Femur (tissue), 1 donor: ENCODE results near the gene PAX6.
A peak's percentile ranks its signal among the peaks of the same experiment; 100 is the strongest.

Experiments
- DNase-seq: peaks from one replicate; pipeline ENCODE4 v3.0.0-alpha.2; 2017

PAX6 gene

DNA sequence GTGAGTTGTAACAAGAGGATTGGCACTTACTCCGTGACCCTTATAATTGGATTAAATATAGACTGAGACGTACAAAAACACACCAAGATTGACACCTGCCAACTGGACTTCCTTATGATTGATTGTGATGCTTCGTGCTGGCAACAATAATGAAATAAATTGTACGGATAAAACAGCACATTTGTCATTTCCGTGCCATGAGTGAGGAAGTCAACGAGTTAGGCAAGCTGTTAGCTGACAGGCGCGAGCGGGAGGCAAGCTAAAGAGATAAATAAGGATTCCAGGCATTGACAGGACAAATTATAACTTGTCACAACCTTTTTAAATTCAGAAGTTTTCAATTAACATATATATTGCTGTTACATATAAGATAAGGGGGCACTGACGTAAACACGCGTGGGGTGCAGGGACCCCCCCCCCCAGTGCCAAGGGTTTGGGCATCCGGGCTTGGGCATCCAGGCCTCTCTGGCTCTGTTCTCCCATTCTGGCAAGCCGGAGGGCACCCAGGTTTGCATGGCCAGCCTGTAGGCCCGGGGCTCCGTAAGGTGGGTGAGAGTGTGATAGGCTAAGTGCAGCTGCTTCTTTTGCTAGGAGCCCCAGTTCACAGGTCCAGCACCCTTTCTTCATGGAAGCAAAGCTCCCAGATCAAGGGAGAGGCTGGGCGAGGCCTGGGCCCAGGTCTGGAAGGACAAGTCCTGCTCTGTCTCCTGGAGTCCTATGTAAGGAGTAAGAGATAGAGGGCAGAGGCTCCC is 11.2 kb upstream of the PAX6 start:
- no peak for DNase-seq

DNA sequence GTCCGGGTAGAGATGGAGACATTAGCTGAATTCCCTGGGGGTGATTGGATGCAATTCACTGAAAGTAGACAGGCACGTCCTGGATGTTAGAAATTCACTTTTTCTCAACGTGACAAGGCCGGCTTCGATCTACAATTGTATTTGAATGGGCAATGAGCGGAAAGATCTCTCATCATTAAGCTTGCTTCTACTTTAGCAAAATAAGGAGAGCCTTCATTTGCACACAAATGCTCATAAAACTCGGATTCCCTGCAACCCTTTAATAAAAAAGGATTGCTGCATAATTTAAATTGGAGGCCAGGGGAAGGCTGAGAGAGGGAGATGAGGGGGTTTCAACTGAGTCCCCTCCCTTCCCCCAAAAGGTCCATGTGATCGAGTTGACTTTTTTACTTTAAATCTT is 10.6 kb upstream of the PAX6 start:
- DNase-seq = no peak

DNA sequence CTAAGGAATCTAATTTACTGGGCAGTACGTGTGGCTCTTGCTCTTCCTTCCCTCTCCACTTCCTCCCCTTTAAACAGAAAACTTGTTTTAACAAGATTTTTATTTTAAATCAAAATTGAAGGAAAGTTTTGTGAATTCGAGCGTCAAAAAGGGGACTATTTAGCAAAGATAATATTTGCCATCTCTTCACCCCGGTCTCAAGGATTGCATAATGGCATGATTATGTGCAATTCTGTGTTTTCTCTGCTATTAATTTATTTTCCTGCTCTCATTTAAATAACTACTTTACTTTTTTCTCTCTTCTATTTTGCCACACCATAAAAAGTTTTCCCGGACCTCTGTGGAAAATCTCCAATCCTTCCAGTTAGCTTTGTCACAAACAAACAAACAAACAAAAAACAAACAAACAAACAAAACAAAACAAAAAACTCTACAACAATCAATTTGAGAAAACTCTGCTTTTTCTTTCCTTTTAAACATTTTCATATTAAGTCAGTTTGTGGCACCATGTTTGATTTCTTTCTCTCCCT is 10.2 kb upstream of the PAX6 start:
- DNase-seq = no peak

DNA sequence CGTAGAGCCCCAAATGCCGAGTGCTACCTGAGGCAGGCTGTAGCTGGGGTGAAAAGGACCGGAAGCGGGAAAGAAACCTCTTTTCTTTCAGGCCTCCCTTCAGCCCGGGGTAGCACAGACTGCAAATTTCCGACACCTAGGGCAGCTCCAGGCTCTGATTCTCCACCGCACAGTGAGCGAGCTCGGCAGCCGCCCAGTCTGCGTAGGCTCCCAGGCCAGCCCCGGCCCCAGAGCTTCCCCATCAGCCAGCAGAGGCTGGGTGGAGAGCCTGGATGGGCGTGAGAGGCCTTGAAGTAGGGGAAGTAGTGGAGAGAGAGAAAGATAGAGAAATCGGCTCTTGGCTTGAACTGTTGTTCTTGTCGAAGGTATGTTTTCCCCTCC is 9.3 kb upstream of the PAX6 start:
- peak; percentile 17 for DNase-seq

DNA sequence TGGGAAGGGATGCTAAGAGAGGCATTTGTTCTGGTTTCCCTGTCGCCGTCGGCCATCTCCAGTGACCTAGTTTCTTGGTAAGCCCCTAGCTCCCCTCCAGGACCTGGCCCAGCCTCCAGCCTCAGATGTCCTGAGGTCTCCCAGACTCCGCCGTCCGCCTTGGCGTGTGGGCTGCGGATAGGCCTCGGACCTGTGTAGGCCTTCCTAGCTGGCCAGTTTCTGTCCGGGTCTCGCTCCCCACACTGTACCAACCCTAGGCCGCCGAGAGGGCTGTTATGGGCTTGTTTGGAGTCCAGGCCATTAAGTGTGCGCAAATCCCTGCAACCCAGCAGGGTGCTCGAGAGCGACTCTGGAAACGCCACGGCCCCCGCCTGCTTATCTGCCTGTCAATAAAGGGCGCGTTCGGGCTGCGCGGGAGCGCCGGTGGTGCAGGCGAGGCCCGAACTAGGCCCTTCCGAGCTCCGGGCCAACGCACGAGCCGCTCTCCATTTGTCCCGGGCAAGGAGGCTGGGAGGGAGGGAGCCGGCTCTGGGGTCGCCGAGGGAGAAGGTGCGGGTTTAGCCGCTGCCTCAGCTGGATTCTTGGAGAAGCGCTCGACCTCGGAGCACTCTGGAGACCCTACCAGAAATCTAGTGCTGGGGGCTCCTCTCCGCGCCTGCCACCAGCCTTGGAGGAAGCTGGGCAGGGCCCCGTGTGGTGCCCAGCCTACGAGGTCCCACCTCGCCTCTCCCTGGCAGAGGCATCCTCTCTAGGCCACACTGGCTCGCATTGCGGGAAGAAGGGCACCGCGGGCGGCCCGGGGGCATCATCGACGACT is 8.7 kb upstream of the PAX6 start:
- DNase-seq = peak; percentile 15

DNA sequence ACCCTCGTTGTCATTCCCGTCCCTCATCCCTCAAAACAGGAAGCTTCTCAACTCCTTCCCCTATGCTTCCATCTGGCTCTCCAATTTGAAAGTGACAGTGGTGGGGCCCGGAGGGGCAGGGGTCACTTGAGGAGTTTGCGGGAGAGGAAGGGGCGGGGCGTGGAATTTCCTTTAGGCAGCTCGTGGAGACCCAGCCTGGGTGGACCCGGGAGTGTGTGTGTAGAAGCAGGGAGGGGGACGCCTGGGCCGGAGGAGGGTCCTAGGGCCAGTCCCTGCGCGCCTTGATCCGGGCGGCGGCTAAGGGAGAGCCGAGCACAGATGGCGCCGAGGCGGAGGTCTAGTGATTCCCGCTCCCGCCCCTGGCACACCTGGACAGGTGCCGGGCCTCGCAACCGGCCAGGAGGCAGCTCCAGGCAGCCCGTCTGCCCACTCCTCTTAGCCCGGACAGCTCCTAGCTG is 7.8 kb upstream of the PAX6 start:
- no peak for DNase-seq

DNA sequence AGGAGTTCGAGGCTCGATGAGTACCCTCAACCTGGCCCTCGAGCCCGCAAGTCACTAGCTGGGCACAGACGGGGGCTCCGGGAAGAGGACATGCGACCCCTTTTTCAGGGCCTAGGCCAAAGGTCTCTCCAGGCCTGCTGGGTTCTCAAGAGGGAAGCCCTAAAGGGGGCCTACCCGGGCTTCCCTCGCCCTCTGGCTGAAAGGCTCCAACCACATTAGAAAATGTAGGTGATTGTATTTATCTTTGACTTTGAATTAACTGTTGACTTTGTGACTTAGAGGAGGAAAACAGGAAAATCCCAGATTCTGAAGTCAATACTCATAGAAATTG is 7.3 kb upstream of the PAX6 start:
- DNase-seq = peak; percentile 11

DNA sequence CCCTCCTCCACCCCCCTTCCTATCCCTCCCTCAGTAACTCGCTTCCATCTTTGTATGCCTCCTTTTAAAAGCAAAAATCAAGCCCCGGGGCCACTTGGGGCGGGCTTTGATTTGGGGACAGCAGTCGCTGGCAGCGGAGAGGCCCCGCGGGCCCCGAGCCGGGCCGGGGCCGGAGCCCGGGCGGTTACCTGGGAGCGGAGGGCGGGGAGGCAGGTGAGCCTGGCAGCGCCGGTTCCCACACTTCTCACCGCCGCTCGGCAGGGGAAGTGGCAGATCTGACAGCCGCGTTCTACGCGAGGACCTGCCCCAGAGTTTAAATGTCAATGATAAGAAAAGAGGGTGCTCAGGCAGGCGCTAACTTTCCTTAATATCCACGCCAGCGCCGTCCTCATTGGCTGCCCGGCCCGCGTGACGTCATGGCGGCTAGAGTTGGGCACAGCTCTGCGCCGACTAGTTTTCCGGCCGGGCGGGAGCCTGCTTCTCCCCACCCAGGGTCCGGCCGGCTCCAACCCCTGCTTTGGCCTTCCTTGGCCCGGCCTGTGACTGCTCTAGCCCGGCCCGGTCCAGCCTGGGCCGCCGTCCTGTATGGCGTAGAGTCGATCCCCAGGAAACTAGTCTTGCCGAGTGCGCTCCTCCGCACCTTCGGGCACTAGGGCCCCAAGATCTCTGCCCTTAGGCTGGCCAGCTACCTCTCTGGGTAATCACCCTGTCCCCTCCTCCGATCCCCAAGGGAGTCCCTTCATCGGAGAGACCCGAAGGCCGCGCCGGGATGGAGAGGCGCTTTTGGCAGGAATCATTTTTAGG is 6.7 kb upstream of the PAX6 start:
- peak; percentile 28 for DNase-seq

DNA sequence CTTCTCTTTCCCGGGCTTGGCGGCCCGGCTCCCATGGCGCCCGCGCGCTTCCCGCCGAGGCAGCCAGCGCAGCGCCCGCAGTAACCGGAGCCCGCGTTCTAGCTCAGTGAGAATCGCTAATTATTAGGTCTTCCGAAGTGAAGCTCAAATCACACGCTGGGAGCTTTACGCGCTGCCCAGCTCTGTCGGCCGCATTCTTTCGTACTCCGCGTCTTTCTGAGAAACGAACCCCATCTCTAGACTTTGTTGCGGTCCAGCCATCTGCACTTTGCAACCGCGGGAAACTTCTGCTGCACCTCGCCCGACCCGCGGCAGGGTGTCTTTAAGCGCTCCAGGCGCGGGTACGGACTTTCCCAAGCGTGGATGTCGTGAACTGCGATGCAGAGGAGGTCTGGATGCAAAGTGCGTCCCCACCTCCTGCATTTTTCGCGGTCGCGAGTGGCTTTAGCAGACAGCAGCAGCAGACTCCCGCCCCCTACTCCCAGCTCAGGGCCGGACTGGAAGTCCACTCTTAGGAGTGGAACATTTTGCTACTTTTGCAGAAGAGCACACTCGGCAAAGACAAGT is 6.0 kb upstream of the PAX6 start:
- peak; percentile 21 for DNase-seq

DNA sequence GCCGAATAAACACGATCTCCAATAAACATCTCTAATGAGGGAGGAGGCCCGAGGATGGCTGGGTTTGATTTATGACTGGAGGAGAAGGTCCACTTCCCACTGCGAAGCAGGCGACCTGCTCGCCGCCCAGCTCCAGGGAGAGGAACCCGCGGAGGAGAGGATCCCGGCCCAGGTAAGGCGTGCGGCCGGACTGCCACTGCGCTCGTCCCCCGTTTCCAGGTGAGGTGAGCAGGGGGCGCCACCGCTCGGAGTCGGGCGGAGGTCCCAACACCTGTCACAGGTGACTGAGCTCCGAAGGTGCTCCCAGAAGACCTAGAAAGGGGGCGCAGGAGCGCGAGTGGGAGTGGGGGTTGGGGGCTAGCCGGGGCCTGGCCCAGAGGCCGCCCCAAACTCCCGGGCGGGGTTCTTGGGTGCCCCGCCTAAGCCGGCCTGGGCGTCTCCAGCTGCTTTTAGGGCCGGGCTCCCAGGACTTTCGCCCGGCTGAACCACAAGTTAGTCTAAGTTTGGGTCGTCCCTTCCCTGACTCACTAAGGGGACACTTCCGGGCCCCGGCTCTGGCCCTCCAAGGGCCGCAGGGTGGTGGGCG is 5.4 kb upstream of the PAX6 start:
- peak; percentile 18 for DNase-seq

DNA sequence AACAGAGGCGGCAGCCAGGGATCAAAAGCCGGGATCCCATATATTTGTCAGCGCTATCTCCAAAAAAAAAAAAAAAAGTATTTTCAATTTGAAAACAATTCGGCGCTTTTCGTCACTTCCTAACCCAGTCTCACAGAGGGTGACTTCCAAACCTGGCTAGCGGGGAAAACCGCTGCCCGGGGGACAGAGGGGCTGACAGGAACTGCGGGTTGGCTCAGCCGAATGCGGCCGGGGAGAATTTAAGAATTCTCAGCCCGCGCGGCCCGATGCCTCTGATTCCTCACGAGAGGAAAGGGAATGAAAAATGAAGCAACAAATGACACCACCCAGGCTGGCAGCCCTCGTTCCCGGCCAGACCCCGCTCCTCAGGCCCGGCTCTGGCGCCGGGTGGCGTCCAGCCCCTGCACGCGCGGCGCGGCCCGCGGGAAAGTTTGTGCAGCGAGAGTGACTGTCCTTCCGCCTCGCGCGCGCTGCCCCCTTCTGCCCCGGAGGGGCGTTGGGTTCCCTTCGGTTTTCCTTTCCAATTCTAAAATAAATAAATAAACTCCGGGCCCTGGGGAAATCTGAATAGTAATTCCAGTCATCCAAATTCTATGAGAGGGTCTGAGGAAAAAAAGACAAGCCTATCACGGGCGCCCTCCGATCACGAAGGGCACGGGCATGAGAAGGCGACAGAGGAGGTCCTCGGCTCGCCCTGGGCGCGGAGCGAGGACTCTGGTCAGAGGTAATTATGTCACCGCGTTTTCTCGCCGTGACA is 4.8 kb upstream of the PAX6 start:
- peak; percentile 21 for DNase-seq

DNA sequence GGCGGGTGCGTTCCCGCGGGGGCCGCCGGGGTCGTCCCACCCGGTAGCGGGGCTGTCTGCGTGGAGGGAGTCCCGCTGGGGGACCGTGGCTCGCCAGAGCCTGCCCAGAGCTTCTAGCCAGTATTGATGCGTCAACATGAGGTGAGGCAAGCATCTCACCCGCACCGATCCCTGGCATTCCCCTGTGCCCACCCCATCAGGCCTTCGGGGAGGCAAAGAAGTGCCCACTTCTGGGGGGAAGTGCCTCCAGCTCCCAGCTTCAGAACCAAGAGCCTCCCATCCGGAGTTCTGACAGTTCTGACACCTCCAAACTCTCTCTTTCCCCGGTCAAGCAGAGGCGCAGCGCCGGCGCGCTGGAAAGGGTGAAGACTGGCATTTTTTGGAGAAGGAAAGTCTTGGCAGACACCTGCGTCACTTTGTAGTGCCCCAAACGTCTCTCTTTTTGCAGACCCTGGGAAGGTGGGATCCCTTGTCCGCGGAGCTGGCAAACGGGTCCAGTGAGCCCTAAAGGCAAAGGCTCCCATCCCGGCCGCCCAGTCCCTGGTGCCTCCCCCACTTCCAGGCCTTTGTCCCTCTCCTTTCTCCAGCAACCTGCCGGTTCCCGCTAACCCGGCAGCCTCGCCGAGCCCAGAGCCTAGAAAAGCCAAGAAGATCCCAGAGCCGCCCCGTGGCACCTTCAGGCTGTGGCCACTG is 3.2 kb upstream of the PAX6 start:
- DNase-seq = peak; percentile 16

DNA sequence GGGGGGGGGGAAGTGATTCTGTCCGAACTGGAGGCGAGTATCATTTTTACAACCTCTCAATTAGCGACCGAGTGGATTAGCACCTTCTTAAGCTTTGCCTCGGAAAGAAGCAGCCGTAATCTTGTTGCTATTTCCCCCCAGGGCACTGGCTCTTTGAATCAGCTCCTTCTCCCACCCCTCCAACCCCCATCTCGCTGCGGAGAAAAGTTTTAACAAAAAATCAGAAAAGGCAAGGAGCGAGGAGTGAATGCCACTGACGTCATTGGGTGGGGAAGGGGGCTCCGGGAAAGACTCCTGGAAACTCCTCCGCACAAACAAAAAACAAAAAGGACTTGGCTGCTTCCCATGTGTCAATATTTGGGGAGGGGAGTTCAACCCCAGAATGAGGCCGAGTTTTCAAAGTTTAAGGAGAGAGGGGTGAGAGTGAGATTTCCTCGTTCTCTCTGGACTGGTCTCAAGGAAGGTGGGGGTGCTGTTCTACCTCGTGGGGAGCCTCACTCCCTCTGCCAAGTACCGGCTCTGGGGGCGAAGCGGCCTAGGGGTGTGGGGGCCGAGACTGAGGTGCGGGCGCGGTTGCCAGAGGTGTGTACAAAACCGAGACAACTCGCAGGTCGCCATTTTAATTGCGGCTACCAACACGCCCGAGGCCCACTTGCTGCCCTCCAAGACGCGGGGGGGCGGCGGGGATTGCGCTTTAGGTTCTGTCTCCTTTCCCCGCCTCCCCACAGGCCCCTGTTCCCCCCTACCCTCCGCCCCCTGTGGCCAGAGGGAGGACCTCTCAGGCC is 2.5 kb upstream of the PAX6 start:
- DNase-seq = peak; percentile 17

DNA sequence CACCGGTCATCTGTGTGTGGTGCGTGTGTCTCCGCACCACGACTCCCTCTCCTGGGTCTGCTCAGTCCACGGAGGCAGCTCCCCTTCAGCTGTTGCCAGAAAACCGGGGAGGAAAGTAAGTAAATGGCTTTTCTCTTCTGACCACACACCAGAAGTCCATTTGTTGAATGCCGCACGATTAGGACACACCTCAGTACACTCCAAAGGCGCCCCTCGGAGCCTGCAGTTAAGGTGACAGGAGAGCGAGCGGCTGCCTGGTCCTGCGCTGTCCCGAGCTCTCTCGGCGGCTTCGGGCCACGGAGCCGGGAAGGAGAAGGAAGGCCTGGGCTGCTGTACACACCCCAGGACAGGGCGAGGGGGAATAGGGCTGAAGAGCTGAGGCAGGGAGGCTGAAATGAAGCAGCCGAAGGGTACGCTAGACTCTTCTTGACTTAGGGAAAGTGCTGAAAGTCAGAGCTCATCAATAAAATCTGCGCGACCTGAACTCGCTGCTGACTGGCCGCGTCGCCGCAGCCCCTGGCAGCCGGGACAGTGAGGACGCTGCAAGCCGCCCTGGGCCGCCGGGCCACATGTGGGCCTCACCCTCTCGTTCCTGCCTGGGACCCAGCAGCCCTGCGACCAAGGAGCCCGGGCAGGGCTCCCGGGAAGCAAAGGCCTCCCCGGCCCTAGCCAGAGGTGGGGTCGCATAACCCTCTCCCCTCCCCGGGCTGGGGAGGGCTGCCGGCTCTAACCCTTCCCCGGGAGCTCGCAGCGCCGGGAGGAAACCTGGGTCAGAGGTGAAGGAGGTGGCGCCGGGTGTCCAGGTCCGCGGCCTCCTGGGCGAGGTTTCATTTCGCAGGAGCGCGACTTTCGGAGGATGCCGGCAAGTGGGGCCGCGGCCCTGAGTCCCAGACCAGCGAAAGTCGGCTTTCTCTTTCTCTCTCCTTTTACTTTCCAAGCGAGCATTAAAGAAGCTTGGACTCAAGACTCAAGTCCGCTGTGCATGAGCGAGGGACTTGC is 1.6 kb upstream of the PAX6 start:
- DNase-seq = peak; percentile 17

DNA sequence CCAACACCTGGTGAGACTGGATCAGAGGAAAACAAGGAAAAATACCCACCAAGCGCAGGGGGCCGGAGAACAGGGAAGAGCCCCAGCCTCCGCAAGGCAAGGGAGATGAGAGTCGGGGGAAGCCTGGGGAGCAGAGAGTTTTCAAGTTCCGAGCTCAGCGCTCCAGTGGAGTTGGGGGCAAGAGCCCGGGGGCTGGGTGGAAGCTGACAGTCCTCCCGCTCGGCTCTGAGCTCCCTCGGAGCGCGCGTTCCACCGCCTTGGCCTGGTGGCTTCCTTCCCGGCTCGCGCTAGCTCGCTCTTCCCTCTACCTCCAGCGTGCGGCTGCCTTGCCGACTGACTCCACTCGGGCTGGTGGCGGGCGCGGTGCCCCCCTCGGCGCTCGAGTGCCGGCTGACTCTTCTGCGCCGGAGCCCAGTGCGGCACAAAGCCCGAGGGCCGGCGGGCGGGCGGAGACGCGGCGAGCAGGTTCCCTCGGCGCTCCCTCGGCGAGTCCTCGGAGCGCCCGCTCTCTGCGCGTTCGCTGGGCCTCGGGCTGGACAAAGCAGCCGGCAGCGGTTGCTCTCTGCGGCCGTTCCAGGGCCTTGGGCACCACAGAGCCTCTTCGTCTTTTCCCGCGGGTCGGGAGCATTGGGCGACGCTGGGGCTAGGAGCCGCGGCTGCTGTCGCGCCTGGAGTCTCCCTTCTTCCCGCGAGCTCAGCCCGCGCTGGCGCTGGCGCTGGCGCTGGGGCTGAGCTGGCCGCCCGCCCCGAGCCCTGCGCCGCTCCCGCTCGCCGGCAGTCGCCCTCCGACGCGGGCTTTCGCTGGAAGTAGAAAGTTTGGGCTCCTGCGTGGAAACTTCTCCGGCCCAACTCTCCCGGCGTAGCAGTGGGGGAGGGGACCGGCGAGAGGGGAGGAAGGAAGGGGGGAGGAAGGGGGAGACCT is 1.0 kb downstream of the PAX6 start:
- DNase-seq = peak; percentile 47

DNA sequence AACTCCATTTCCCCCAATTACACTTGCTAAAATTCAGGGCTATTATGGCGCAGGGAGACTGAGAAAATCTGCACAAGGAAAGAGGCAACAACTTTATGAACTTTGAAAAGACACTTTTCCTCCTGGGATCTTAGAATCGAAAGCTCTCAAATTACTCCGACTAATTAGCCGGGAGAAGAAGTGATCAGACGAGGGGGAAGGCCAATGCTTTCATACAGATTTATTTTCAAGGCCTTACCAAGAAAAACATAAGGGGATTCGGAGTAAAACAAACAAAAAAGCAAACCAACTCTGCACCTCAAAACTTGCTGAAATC is 1.6 kb downstream of the PAX6 start:
- DNase-seq = no peak

DNA sequence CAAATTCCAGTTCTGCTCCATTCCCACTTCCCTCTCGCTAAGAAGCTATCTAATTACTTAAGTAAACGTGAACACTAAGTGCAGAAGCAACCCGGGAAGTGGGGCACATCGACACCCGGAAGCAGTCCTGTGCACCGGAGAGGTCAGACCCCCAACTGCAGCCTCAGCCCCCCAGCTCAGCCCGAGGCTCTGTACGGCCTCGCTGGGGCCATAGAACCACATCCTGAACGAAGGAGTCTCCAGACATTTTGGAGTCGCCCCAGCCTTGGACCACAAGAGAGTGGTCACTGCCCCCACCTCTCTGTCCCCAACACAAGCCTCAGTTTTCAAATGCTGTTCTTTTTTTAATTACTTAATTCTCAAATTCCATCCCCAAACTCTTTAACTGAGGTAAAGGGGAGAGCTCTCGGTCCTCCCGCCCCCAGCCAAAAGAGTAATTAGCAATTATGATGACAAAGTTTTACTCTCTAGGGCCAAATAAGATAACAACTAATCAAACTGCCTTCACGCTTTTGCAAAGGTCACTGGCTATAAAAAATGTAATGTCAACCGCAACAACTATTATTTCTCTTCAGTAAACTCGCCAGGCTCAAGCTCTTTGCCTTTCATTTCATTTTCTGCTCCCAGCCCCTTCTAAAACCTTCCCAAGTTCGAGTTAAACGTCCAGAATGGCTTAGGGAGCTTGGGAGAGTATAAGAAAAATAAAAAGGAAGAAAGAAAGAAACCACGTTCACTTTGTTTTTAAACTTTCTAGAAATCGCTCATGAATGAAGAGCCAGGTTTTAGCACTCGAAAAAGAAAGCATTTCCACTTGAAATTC is 2.2 kb downstream of the PAX6 start:
- DNase-seq = no peak
